ENCODE measurements around the gene SLC36A3.
"Not testable (repeated sequence)": the region's sequence is repeated elsewhere in the genome, so short reads cannot be mapped to it uniquely, and the experiment has no call there.

Gene SLC36A3

GRCh38 chr5:151252762-151253604 is 50.6 kb downstream of the SLC36A3 start, which contains the start of gene GM2A:
GM2A (plus strand) TSS chr5:151253185; CDS start chr5:151253217, 32 bp downstream.
- in situ Hi-C loops (cut with HindIII; ENCODE audit: low pct_unique_long_range_greater_than_20kb, low sequenced_read_pairs), result no loop called here
- no peak for TF ChIP-seq JUND (IDR thresholded peaks at IDR 0.05; ENCODE audit: low read depth)

GRCh38 chr5:151251621-151252020 is 51.9 kb downstream of the SLC36A3 start:
- no peak for TF ChIP-seq JUND (IDR thresholded peaks at IDR 0.05; ENCODE audit: low read depth)
- no peak for DNase-seq (ENCODE audit: low read depth in 1 of 2, low spot score in 1 of 2)
- in situ Hi-C loops (cut with HindIII; ENCODE audit: low pct_unique_long_range_greater_than_20kb, low sequenced_read_pairs), result no loop called here

More at GRCh38 chr5:151252762-151253604, 50.6 kb downstream of the SLC36A3 start, which contains the start of gene GM2A:
- peak; percentile 97 to 100 for DNase-seq (ENCODE audit: low read depth in 1 of 2, low spot score in 1 of 2)

GRCh38 chr5:151251001-151251551 is 52.5 kb downstream of the SLC36A3 start:
- in situ Hi-C loops (cut with HindIII; ENCODE audit: low pct_unique_long_range_greater_than_20kb, low sequenced_read_pairs), result no loop called here
- no peak for TF ChIP-seq JUND (IDR thresholded peaks at IDR 0.05; ENCODE audit: low read depth)
- no peak for DNase-seq (ENCODE audit: low read depth in 1 of 2, low spot score in 1 of 2)

- in situ Hi-C loops (cut with HindIII; ENCODE audit: low pct_unique_long_range_greater_than_20kb, low sequenced_read_pairs), result no loop called here
- DNase-seq (ENCODE audit: low read depth in 1 of 2, low spot score in 1 of 2), result peak in 1 of 2 experiments; percentile 43
- TF ChIP-seq JUND (IDR thresholded peaks at IDR 0.05; ENCODE audit: low read depth), result no peak
These were observed 53.1 kb downstream of the SLC36A3 start for GRCh38 chr5:151250346-151251000.

- DNase-seq (ENCODE audit: low read depth in 1 of 2, low spot score in 1 of 2), result no peak
- no peak for TF ChIP-seq JUND (IDR thresholded peaks at IDR 0.05; ENCODE audit: low read depth)
- in situ Hi-C loops (cut with HindIII; ENCODE audit: low pct_unique_long_range_greater_than_20kb, low sequenced_read_pairs), result no loop called here
These were observed 54.3 kb downstream of the SLC36A3 start for GRCh38 chr5:151249281-151249680.

- no peak for DNase-seq (ENCODE audit: low read depth in 1 of 2, low spot score in 1 of 2)
- in situ Hi-C loops (cut with HindIII; ENCODE audit: low pct_unique_long_range_greater_than_20kb, low sequenced_read_pairs), result no loop called here
- no peak for TF ChIP-seq JUND (IDR thresholded peaks at IDR 0.05; ENCODE audit: low read depth)
These were observed 54.9 kb downstream of the SLC36A3 start for GRCh38 chr5:151248651-151249050.

- no peak for DNase-seq (ENCODE audit: low read depth in 1 of 2, low spot score in 1 of 2)
- in situ Hi-C loops (cut with HindIII; ENCODE audit: low pct_unique_long_range_greater_than_20kb, low sequenced_read_pairs), result no loop called here
- no peak for TF ChIP-seq JUND (IDR thresholded peaks at IDR 0.05; ENCODE audit: low read depth)
These were observed 57.8 kb downstream of the SLC36A3 start for GRCh38 chr5:151245680-151246219.

- no peak for DNase-seq (ENCODE audit: low read depth in 1 of 2, low spot score in 1 of 2)
- in situ Hi-C loops (cut with HindIII; ENCODE audit: low pct_unique_long_range_greater_than_20kb, low sequenced_read_pairs), result no loop called here
- TF ChIP-seq JUND (IDR thresholded peaks at IDR 0.05; ENCODE audit: low read depth), result no peak
These were observed 59.4 kb downstream of the SLC36A3 start for GRCh38 chr5:151244206-151244605.

GRCh38 chr5:151243564-151243963 is 60.0 kb downstream of the SLC36A3 start:
- no peak for TF ChIP-seq JUND (IDR thresholded peaks at IDR 0.05; ENCODE audit: low read depth)
- in situ Hi-C loops (cut with HindIII; ENCODE audit: low pct_unique_long_range_greater_than_20kb, low sequenced_read_pairs), result no loop called here
- no peak for DNase-seq (ENCODE audit: low read depth in 1 of 2, low spot score in 1 of 2)

- no peak for TF ChIP-seq JUND (IDR thresholded peaks at IDR 0.05; ENCODE audit: low read depth)
- in situ Hi-C loops (cut with HindIII; ENCODE audit: low pct_unique_long_range_greater_than_20kb, low sequenced_read_pairs), result no loop called here
These were observed 60.4 kb downstream of the SLC36A3 start for GRCh38 chr5:151243127-151243526.

GRCh38 chr5:151240924-151241635 is 62.5 kb downstream of the SLC36A3 start:
- no peak for TF ChIP-seq JUND (IDR thresholded peaks at IDR 0.05; ENCODE audit: low read depth)
- in situ Hi-C loops (cut with HindIII; ENCODE audit: low pct_unique_long_range_greater_than_20kb, low sequenced_read_pairs), result no loop called here
- DNase-seq (ENCODE audit: low read depth in 1 of 2, low spot score in 1 of 2), result peak in 1 of 2 experiments; percentile 51

More at GRCh38 chr5:151243127-151243526, 60.4 kb downstream of the SLC36A3 start:
- no peak for DNase-seq (ENCODE audit: low read depth in 1 of 2, low spot score in 1 of 2)

- DNase-seq (ENCODE audit: low read depth in 1 of 2, low spot score in 1 of 2); in situ Hi-C loops (cut with HindIII; ENCODE audit: low pct_unique_long_range_greater_than_20kb, low sequenced_read_pairs): not testable (repeated sequence)
These were observed 63.2 kb downstream of the SLC36A3 start for GRCh38 chr5:151240268-151240835.

All from T47D (cell line).